Neural progenitor cell (in vitro differentiated cells): ENCODE data around the gene RNF144A.

Source experiments
- EZH2 ChIP-seq: fragments of 200-600 bp; sonication (generic); IDR thresholded peaks from 2 replicates; pipeline ENCODE4 v1.6.1; 2017; ENCODE audit warnings: antibody characterized with exemption, mild to moderate bottlenecking, moderate library complexity
- EZH2phosphoT487 ChIP-seq: fragments of 200-600 bp; sonication (generic); IDR thresholded peaks from 2 replicates; pipeline ENCODE4 v1.6.1; 2017; ENCODE audit warnings: antibody characterized with exemption
- TF ChIP-seq, protein P1 (sequence below): fragments of 200-600 bp; sonication (generic); IDR thresholded peaks from 2 replicates; pipeline ENCODE4 v1.5.1; 2017; ENCODE audit warnings: antibody characterized with exemption, mild to moderate bottlenecking

DNA sequence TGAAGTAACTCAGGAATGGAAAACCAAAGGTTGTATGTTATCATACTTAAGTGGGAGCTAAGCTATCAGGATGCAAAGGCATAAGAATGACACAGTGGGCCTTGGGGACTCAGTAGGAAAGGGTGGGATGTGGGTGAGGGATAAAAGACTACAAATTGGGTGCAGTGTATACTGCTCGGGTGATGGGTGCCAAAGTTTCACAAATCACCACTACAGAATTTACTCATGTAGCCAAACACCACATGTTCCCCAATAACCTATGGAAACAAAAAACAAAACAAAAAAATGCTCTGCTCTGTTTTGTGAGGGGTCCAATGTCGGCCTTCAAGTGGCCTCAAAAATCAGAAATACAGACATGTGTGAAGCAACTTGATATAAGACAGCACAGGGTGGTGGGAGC is 8.9 kb upstream of the RNF144A start:
- TF ChIP-seq, protein P1, sequence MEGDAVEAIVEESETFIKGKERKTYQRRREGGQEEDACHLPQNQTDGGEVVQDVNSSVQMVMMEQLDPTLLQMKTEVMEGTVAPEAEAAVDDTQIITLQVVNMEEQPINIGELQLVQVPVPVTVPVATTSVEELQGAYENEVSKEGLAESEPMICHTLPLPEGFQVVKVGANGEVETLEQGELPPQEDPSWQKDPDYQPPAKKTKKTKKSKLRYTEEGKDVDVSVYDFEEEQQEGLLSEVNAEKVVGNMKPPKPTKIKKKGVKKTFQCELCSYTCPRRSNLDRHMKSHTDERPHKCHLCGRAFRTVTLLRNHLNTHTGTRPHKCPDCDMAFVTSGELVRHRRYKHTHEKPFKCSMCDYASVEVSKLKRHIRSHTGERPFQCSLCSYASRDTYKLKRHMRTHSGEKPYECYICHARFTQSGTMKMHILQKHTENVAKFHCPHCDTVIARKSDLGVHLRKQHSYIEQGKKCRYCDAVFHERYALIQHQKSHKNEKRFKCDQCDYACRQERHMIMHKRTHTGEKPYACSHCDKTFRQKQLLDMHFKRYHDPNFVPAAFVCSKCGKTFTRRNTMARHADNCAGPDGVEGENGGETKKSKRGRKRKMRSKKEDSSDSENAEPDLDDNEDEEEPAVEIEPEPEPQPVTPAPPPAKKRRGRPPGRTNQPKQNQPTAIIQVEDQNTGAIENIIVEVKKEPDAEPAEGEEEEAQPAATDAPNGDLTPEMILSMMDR, result no peak
- TF ChIP-seq EZH2phosphoT487 (no peak), EZH2 (no peak)
